ENCODE results near the gene RCC2.
A peak's percentile ranks its signal among the peaks of the same experiment; 100 is the strongest.

The RCC2 gene

GRCh38 chr1:17447501-17447992 is 8.1 kb upstream of the RCC2 start:
- H3K4me1 ChIP-seq (ENCODE audit: control insufficient read depth in 1 of 2, insufficient read depth in 2 of 2, low read length in 2 of 2): no peaks in the 10 kb centered on the region
- no peaks in the 10 kb centered on the region for H3K9me3 ChIP-seq (ENCODE audit: control insufficient read depth in 1 of 2, low read length in 2 of 2)
- H3K4me3 ChIP-seq (ENCODE audit: low read depth in 1 of 2, low read length in 2 of 2): no peak overlapping the region
- H3K27me3 ChIP-seq (ENCODE audit: control insufficient read depth in 1 of 2, insufficient read depth in 2 of 2, low read length in 2 of 2): no peaks in the 10 kb centered on the region
- H3K36me3 ChIP-seq (ENCODE audit: control insufficient read depth in 1 of 2, insufficient read depth in 2 of 2, low read length in 2 of 2): no peaks in the 10 kb centered on the region
- H3K9ac ChIP-seq (ENCODE audit: low read depth in 1 of 2, low read length in 2 of 2): no peak overlapping the region
- no peak overlapping the region for H3K27ac ChIP-seq (ENCODE audit: low read depth, low read length)

GRCh38 chr1:17442841-17443240 is 3.4 kb upstream of the RCC2 start:
- Histone ChIP-seq H3K9ac (ENCODE audit: low read depth in 1 of 2, low read length in 2 of 2) (no peak overlapping the region), H3K27me3 (ENCODE audit: control insufficient read depth in 1 of 2, insufficient read depth in 2 of 2, low read length in 2 of 2) (no peaks in the 10 kb centered on the region), H3K4me3 (ENCODE audit: low read depth in 1 of 2, low read length in 2 of 2) (no peak overlapping the region), H3K4me1 (ENCODE audit: control insufficient read depth in 1 of 2, insufficient read depth in 2 of 2, low read length in 2 of 2) (peaks cover 11 to 16% of the 10 kb centered on the region in 2 donors), H3K27ac (ENCODE audit: low read depth, low read length) (no peak overlapping the region), H3K36me3 (ENCODE audit: control insufficient read depth in 1 of 2, insufficient read depth in 2 of 2, low read length in 2 of 2) (no peaks in the 10 kb centered on the region), H3K9me3 (ENCODE audit: control insufficient read depth in 1 of 2, low read length in 2 of 2) (no peaks in the 10 kb centered on the region)

- peaks cover 14 to 20% of the 10 kb centered on the region in 2 donors for H3K4me1 ChIP-seq (ENCODE audit: control insufficient read depth in 1 of 2, insufficient read depth in 2 of 2, low read length in 2 of 2)
- H3K27me3 ChIP-seq (ENCODE audit: control insufficient read depth in 1 of 2, insufficient read depth in 2 of 2, low read length in 2 of 2): no peaks in the 10 kb centered on the region
- H3K4me3 ChIP-seq (ENCODE audit: low read depth in 1 of 2, low read length in 2 of 2): no peak overlapping the region
- no peaks in the 10 kb centered on the region for H3K36me3 ChIP-seq (ENCODE audit: control insufficient read depth in 1 of 2, insufficient read depth in 2 of 2, low read length in 2 of 2)
- no peak overlapping the region for H3K27ac ChIP-seq (ENCODE audit: low read depth, low read length)
- no peaks in the 10 kb centered on the region for H3K9me3 ChIP-seq (ENCODE audit: control insufficient read depth in 1 of 2, low read length in 2 of 2)
- H3K9ac ChIP-seq (ENCODE audit: low read depth in 1 of 2, low read length in 2 of 2): no peak overlapping the region
These were observed 2.5 kb upstream of the RCC2 start for GRCh38 chr1:17441993-17442357.

GRCh38 chr1:17441265-17441992 is 2.0 kb upstream of the RCC2 start:
- no peak overlapping the region for H3K27ac ChIP-seq (ENCODE audit: low read depth, low read length)
- no peak overlapping the region for H3K4me3 ChIP-seq (ENCODE audit: low read depth in 1 of 2, low read length in 2 of 2)
- H3K9me3 ChIP-seq (ENCODE audit: control insufficient read depth in 1 of 2, low read length in 2 of 2): no peaks in the 10 kb centered on the region
- H3K27me3 ChIP-seq (ENCODE audit: control insufficient read depth in 1 of 2, insufficient read depth in 2 of 2, low read length in 2 of 2): no peaks in the 10 kb centered on the region
- no peaks in the 10 kb centered on the region for H3K36me3 ChIP-seq (ENCODE audit: control insufficient read depth in 1 of 2, insufficient read depth in 2 of 2, low read length in 2 of 2)
- no peak overlapping the region for H3K9ac ChIP-seq (ENCODE audit: low read depth in 1 of 2, low read length in 2 of 2)
- H3K4me1 ChIP-seq (ENCODE audit: control insufficient read depth in 1 of 2, insufficient read depth in 2 of 2, low read length in 2 of 2): peaks cover 17 to 25% of the 10 kb centered on the region in 2 donors

- no peak overlapping the region for H3K4me3 ChIP-seq (ENCODE audit: low read depth in 1 of 2, low read length in 2 of 2)
- peaks cover 17 to 27% of the 10 kb centered on the region in 2 donors for H3K4me1 ChIP-seq (ENCODE audit: control insufficient read depth in 1 of 2, insufficient read depth in 2 of 2, low read length in 2 of 2)
- no peak overlapping the region for H3K27ac ChIP-seq (ENCODE audit: low read depth, low read length)
- no peaks in the 10 kb centered on the region for H3K36me3 ChIP-seq (ENCODE audit: control insufficient read depth in 1 of 2, insufficient read depth in 2 of 2, low read length in 2 of 2)
- H3K9me3 ChIP-seq (ENCODE audit: control insufficient read depth in 1 of 2, low read length in 2 of 2): no peaks in the 10 kb centered on the region
- no peaks in the 10 kb centered on the region for H3K27me3 ChIP-seq (ENCODE audit: control insufficient read depth in 1 of 2, insufficient read depth in 2 of 2, low read length in 2 of 2)
- no peak overlapping the region for H3K9ac ChIP-seq (ENCODE audit: low read depth in 1 of 2, low read length in 2 of 2)
These were observed 1.3 kb upstream of the RCC2 start for GRCh38 chr1:17440827-17441168.

GRCh38 chr1:17440074-17440826 is 773 bp upstream of the RCC2 start:
- peaks cover 17 to 27% of the 10 kb centered on the region in 2 donors for H3K4me1 ChIP-seq (ENCODE audit: control insufficient read depth in 1 of 2, insufficient read depth in 2 of 2, low read length in 2 of 2)
- peak overlapping the region; percentile 56 to 67 for H3K4me3 ChIP-seq (ENCODE audit: low read depth in 1 of 2, low read length in 2 of 2)
- no peaks in the 10 kb centered on the region for H3K27me3 ChIP-seq (ENCODE audit: control insufficient read depth in 1 of 2, insufficient read depth in 2 of 2, low read length in 2 of 2)
- no peaks in the 10 kb centered on the region for H3K36me3 ChIP-seq (ENCODE audit: control insufficient read depth in 1 of 2, insufficient read depth in 2 of 2, low read length in 2 of 2)
- peak overlapping the region; percentile 11 for H3K27ac ChIP-seq (ENCODE audit: low read depth, low read length)
- peak overlapping the region; percentile 24 to 28 for H3K9ac ChIP-seq (ENCODE audit: low read depth in 1 of 2, low read length in 2 of 2)
- H3K9me3 ChIP-seq (ENCODE audit: control insufficient read depth in 1 of 2, low read length in 2 of 2): no peaks in the 10 kb centered on the region

- H3K4me1 ChIP-seq (ENCODE audit: control insufficient read depth in 1 of 2, insufficient read depth in 2 of 2, low read length in 2 of 2): peaks cover 17 to 30% of the 10 kb centered on the region in 2 donors
- H3K4me3 ChIP-seq (ENCODE audit: low read depth in 1 of 2, low read length in 2 of 2): peak overlapping the region; percentile 83 to 90
- H3K36me3 ChIP-seq (ENCODE audit: control insufficient read depth in 1 of 2, insufficient read depth in 2 of 2, low read length in 2 of 2): peaks cover 0 to 11% of the 10 kb centered on the region in 2 donors
- H3K27me3 ChIP-seq (ENCODE audit: control insufficient read depth in 1 of 2, insufficient read depth in 2 of 2, low read length in 2 of 2): no peaks in the 10 kb centered on the region
- peak overlapping the region; percentile 59 to 68 for H3K9ac ChIP-seq (ENCODE audit: low read depth in 1 of 2, low read length in 2 of 2)
- H3K9me3 ChIP-seq (ENCODE audit: control insufficient read depth in 1 of 2, low read length in 2 of 2): no peaks in the 10 kb centered on the region
- peak overlapping the region; percentile 61 for H3K27ac ChIP-seq (ENCODE audit: low read depth, low read length)
These were observed 893 bp downstream of the RCC2 start for GRCh38 chr1:17438318-17439249.

GRCh38 chr1:17437580-17438317 is 1.7 kb downstream of the RCC2 start:
- peak overlapping the region; percentile 61 for H3K27ac ChIP-seq (ENCODE audit: low read depth, low read length)
- H3K4me1 ChIP-seq (ENCODE audit: control insufficient read depth in 1 of 2, insufficient read depth in 2 of 2, low read length in 2 of 2): peaks cover 17 to 30% of the 10 kb centered on the region in 2 donors
- peak overlapping the region; percentile 83 to 90 for H3K4me3 ChIP-seq (ENCODE audit: low read depth in 1 of 2, low read length in 2 of 2)
- peaks cover 0 to 15% of the 10 kb centered on the region in 2 donors for H3K36me3 ChIP-seq (ENCODE audit: control insufficient read depth in 1 of 2, insufficient read depth in 2 of 2, low read length in 2 of 2)
- H3K27me3 ChIP-seq (ENCODE audit: control insufficient read depth in 1 of 2, insufficient read depth in 2 of 2, low read length in 2 of 2): no peaks in the 10 kb centered on the region
- no peaks in the 10 kb centered on the region for H3K9me3 ChIP-seq (ENCODE audit: control insufficient read depth in 1 of 2, low read length in 2 of 2)
- peak overlapping the region; percentile 16 to 54 for H3K9ac ChIP-seq (ENCODE audit: low read depth in 1 of 2, low read length in 2 of 2)

- no peak overlapping the region for H3K27ac ChIP-seq (ENCODE audit: low read depth, low read length)
- no peaks in the 10 kb centered on the region for H3K9me3 ChIP-seq (ENCODE audit: control insufficient read depth in 1 of 2, low read length in 2 of 2)
- peak overlapping the region; percentile 16 to 54 for H3K9ac ChIP-seq (ENCODE audit: low read depth in 1 of 2, low read length in 2 of 2)
These were observed 2.3 kb downstream of the RCC2 start for GRCh38 chr1:17437260-17437579.

More at GRCh38 chr1:17437260-17437579, 2.3 kb downstream of the RCC2 start:
- Histone ChIP-seq H3K4me3 (ENCODE audit: low read depth in 1 of 2, low read length in 2 of 2) (peak overlapping the region; percentile 68 to 70), H3K36me3 (ENCODE audit: control insufficient read depth in 1 of 2, insufficient read depth in 2 of 2, low read length in 2 of 2) (peaks cover 3 to 15% of the 10 kb centered on the region in 2 donors), H3K27me3 (ENCODE audit: control insufficient read depth in 1 of 2, insufficient read depth in 2 of 2, low read length in 2 of 2) (no peaks in the 10 kb centered on the region), H3K4me1 (ENCODE audit: control insufficient read depth in 1 of 2, insufficient read depth in 2 of 2, low read length in 2 of 2) (peaks cover 17 to 33% of the 10 kb centered on the region in 2 donors)
